Stimulated activated naive CD8-positive, alpha-beta T cell treated with anti-CD3 and anti-CD28 coated beads, Interleukin-15, Interleukin-2, amounts not matched to agents 100 U/mL and 50 U/mL, for 24 hours (primary cell): Measurements from ENCODE around the gene BCAR3.

Source experiments
- ATAC-seq: fragments of 150-1000 bp; cut with Tn5 transposase; one replicate; pipeline ENCODE4 v1.10.0; 2021
- DNase-seq: peaks from one replicate; pipeline ENCODE4 v3.0.0; 2021

The BCAR3 gene

DNA sequence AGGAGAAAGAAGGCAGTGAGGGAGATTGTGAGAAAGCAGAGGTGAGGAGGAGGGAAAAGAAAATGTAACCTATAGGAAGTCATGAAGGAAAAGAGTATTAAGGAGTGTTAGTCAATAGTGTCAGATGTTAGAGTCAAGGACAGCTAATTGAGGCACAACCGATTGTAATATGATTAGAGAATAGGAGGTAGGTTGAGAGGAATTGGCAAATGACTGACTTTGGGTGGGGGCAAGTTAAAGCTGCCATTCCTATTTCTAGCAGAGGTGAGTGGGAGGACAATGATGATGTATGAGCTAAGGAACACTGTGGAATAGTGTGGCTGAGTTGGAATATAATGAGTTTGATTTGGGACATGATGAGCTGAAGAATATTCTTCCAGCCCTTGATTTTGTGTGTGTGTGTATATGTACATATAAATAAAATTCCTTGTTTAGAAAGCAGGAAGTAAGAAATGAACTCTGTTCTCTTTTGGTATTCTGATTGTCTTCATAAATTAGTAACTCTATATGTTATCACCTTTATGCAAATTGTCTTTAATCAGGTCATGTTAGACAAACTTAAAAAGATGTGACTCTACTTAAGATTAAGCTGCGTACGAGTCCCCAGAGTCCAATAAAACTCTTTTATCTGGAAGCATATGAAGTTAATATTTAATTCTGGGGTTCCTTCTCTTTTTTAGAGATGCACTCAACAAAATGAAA, 135.3 kb downstream of the BCAR3 start:
- DNase-seq, result no peak
- no peak for ATAC-seq

DNA sequence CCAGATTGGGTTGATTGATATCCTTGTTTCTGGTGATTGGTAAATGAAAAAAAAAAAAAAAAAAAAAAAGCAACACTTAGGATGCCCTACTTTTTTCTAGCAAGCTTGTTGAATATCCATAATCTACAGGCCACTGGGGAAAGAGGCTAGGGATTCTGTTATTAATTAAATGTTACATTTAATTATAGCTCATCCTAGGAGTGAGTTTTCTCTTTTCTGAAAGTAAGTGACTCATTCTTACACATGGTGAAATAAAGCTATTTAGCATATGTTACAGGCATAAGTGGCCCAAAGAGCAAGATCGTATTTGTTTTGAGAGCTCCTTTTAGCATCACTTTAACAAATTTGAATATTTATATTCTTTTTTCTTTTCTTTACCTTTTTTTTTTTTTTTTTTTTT, 139.2 kb downstream of the BCAR3 start:
- DNase-seq, result no peak
- no peak for ATAC-seq

GRCh38 chr1:93541045-93541444, 140.6 kb downstream of the BCAR3 start:
- ATAC-seq (no peak), DNase-seq (no peak)

GRCh38 chr1:93537924-93538323, 143.7 kb downstream of the BCAR3 start:
- DNase-seq (no peak), ATAC-seq (peak; percentile 63)

DNA sequence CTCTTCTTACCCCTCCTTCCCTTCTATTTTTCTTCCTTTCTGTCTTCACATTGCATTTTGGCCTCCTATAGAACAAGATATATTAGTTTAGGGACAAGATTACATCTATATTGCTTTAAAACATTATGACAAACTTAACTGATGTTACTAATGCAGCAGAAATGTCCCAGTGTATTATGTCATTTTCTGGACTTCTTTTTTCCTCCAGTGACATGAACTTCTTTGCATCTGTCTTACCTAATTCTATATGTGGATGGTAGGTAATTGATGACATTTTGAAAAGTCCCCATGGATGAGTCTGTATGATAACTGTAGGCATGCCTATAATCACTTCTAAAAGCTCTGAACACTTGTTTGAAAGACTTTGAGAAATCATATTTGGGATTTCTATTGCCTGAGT, 144.2 kb downstream of the BCAR3 start:
- no peak for ATAC-seq
- no peak for DNase-seq

DNA sequence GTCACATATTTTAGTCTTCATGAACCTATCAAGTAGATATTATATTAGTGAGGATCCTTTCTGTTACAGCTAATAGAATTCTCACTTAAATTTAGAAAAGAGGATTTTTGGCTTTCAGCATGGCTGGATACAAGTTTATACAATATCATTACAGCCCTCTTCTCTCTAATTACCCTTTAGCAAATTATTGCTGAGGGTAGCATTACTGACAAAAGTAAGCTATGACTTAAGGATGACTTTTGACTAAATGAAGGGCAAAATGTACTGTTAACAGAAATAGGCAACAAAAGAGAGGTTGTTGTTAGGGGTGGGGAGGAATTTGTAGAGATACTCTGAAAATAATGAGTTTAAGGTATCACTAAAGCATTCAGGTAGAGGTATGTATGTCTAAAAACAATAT, 148.0 kb downstream of the BCAR3 start:
- DNase-seq (no peak), ATAC-seq (no peak)

DNA sequence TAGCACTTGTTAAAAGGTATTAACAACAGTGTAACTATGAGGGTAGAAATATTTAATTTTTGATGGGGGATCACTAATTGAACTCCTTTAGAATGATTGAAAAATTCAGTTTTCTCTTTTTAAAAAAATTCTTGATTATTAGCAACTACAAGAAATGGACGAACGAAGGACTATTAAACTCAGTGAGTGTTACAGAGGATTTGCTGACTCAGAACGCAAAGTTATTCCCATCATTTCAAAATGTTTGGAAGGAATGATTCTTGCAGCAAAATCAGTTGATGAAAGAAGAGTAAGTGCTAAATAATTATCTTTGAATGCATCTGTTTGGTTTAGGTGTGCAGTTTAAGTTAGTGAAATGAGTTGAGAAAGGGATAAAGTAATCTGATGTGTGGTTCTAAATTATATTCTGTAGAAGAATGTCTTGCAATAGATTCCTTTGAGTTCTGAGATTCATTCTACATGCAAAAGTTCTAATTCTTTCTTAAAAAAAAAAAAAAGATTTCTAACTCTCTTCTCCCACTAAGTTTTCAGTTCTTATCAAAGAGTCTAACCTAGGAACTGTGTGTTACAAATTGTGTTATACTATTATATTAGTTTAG, 148.8 kb downstream of the BCAR3 start:
- DNase-seq (no peak), ATAC-seq (no peak)

DNA sequence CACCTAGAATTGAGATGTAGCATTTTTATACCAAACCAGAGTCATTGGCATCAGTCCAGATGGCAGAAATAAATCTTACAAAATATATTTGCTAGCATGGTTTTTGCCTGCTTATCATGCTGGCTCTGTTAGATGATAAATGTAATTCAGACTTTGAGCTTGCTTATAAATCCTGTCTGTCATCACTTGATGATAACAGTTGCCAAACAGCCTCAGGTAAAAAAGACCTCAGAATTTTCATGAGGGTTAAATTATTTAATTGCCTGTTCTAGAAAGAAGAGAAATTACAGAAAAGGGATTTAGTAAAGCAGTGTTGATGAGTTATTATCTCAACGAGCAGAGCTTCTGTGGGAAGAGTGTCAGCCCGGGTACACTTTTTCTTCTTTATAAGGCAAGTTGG, 150.4 kb downstream of the BCAR3 start:
- DNase-seq (no peak), ATAC-seq (no peak)

DNA sequence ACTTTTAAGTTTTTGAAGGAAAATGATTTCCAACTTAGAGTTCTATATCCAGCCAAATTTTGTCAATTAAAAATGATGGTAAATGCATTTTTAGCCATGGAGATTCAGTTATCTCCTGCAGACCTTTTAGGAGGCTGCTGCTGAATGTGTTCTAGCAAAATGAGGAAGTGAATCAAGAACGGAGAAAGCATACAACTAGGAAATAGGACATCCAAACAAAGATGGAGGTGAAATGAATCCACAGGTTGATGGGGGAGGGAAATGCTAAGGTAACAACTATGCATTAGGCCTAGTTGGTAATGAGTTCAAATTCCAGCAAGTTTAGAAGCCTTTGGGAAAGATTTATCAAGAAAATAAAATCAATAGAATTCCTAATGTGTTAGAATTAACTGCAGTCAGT, 153.2 kb downstream of the BCAR3 start:
- DNase-seq (no peak), ATAC-seq (no peak)

DNA sequence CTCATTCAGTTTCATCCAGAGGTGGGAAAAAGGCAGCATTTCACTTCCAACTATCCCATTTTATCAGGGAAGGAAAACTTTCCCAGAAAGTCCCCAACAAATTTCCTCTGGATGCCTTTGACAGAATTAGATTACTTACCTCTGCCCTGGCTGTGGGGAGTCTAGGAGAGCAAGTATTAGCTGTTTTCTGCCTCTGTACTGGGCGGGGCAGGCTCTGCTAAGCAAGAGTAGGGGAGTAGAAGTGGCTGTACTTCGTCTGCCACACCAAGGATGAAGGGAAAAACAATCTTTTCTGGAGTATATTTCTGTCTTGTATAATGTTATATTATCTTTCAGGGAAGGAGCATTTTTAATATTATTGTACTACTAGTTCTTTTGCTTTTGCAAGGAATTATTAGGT, 155.2 kb downstream of the BCAR3 start:
- DNase-seq, result no peak
- no peak for ATAC-seq

DNA sequence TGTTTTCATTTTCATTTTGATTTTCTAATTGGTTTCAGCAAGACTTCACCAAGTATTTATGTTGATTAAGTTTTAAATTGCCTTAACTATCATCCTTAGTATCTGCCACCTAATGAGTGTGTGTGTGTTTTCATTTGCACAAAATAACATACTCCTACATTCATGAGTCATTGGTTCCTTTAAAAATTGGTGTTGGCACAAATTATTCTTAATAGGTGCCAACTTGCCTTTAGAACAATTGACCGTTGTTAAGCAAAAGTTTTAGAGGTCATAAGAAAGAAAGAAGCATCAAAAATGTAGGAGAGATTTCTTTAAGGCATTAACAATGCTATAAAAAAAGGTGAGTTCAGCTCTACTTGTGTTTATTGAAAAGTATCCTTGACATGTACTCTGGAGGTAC, 156.2 kb downstream of the BCAR3 start:
- no peak for DNase-seq
- ATAC-seq, result no peak

DNA sequence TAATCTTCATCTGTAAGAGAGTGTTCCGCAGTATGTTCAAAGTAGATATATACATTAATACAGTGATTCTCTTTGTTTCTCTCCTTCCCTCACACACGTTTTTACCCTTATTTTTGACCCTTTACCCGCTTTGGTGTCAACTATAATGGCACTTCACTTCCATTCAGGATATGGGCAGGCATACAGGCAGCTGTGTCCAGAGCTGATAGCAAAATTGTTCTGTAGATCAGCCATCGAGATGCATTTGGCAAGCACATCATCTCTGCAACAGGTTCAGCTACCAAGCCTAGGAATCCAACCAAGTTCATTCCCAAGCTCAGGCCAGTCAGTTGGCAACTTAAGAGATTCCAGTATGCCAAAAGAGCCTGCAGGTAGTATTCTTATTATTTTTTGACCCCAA, 158.9 kb downstream of the BCAR3 start:
- no peak for DNase-seq

DNA sequence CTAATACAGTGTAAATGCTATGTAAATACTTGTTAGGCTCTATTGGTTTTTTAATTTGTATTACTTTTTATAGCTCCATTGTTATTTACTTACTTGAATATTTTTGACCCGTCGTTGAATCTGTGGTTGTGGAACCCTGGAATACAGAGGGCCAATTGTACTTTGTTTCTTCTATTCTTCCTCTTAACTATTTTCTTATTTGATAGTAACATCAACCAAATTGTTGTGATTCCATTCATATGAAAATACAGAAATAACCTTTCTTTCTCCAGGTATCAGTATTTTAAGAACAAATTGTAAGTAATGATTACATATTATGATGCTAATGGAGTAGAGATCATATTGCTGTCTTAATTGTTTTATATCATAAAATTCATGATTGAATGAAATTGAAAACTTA, 160.0 kb downstream of the BCAR3 start:
- DNase-seq, result no peak
- no peak for ATAC-seq

More for the DNA sequence above, 158.9 kb downstream of the BCAR3 start:
- ATAC-seq, result no peak

DNA sequence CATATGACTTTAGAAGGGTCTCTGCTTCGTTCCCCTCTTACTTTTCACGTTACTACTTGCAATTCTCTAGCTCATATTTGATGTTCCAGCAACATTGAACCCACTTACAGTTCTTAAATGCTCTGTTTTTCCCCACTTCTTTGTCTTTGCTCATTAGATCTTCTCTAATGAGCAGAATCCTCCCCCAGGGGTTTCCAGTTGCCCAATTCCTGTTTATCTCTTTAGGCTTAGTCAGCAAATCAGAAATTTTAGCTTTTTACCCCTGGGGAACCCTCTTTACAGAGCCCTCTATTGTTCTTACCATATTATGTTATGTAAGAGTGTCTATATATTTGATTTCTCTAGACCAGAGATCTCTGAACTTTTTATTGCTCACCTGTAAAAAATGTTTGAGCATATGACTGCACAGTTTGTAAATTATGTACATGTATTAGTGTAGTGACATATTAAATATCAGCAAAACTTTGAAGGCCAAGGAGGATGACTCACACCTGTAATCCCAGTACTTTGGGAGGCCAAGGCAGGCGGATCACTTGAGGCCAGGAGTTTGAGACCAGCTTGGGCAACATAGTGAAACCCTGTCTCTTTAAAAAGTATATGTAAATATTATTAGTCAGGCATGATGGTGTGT, 162.3 kb downstream of the BCAR3 start:
- DNase-seq (no peak), ATAC-seq (no peak)

- no peak for DNase-seq
- ATAC-seq, result no peak
Observed at GRCh38 chr1:93518516-93518915, 163.1 kb downstream of the BCAR3 start.

DNA sequence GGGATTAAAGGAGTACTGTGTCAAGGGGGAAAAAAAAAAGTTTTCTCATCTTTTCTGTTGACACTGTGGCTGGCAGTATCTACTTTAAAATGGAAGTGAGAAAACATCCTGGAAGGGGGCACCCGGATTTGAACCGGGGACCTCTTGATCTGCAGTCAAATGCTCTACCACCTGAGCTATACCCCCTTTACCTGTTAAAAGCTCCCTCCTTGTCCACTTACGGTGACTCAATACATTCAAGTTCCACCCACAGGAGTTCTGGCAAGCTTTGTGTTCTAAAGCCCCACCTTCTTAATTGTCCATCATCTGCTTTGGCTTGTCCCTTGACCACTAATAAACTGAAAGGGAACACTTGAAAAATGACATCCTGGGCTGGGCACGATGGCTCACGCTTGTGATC, 165.5 kb downstream of the BCAR3 start:
- ATAC-seq, result no peak
- peak; percentile 11 for DNase-seq
